H1 (cell line): Measurements from ENCODE around the gene GTF2H1. TPM values are rescaled to one million over a fixed set of nuclear protein-coding genes. Genes with fewer than 3 reads are reported as not detected.

Experiments used
- CBX5 ChIP-seq: fragments of 300-800, 300-1000 bp; sonication (generic); IDR thresholded peaks from 2 replicates; pipeline ENCODE4 v1.7.1; 2016; ENCODE audit warnings: antibody characterized with exemption, low read length, low read depth
- polyA plus RNA-seq, 7 experiments: library from polyadenylated mRNA; depleted of rRNA in 3 of 7; stranded (reverse) in 5 of 7; unstranded in 2 of 7; fragments of >200 nt in 5 of 7; fragments of 200-250 nt in 2 of 7; gene quantifications; 1 replicate in 5 of 7; 2 replicates in 1 of 7; 4 replicates in 1 of 7; pipeline versions ENCODE4 v1.2.1 to v1.2.3, GENCODE V29; 2011 to 2013; ENCODE audit warnings: missing spikeins in 2 of 7, mixed read lengths in 2 of 7
- total RNA-seq: library from RNA; stranded (reverse); fragmentation: NEBNext Ultra II Directional; extraction: Animal tissue kit (Norgen Biotek cat#: 25700); gene quantifications from 2 replicates; pipeline ENCODE4 v1.2.1, GENCODE V29; 2021

GTF2H1 gene
- total and polyA plus RNA-seq, 2 of the 8 experiments (the other 6 are each of a cell fraction or from before 2014, with no cell fraction given): 9.1 to 26.3 TPM

DNA sequence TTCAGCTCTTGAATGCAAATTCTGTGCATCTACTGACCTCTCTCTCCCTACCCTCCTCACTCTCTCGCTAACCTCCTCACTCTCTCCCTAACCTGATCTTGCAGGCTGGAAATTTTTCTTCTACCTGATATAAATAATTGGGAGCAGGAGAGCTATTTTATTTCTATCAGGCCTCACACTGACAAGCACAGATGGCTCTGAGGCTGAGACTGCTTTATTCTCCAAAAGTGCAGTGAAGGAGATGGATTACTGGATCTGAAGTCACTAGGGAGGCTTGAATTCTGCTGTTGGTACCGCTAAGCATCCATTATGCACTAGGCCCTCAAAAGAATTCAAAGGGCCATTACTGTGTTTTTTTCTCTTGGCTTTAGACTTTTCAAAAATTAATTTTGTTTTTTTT, 52.6 kb downstream of the GTF2H1 start (continued):
- TF ChIP-seq CBX5: no peak
